ENCODE data around the gene GABRA6. TPM values are rescaled to one million over a fixed set of nuclear protein-coding genes. Genes with fewer than 3 reads are reported as not detected.

The GABRA6 gene
- total RNA-seq, 1 donor from 2014 or later = not detected

- Histone ChIP-seq H3K79me2 (ENCODE audit: low read depth) (no peaks in the 10 kb centered on the region), H3K36me3 (no peaks in the 10 kb centered on the region), H3K4me3 (no peak overlapping the region), H3K9me3 (ENCODE audit: low read depth) (no peaks in the 10 kb centered on the region), H3K27ac (no peak overlapping the region), H3F3A (ENCODE audit: low read depth) (no peaks in the 10 kb centered on the region), H3K27me3 (no peaks in the 10 kb centered on the region), H2AFZ (replicated peaks) (no peak overlapping the region), H3K9ac (no peak overlapping the region), H4K20me1 (ENCODE audit: low read depth) (no peaks in the 10 kb centered on the region), H3K4me2 (no peak overlapping the region), H3K4me1 (no peaks in the 10 kb centered on the region)
- H3K27ac Mint-ChIP-seq = no peak overlapping the region
- no peaks in the 10 kb centered on the region for H3K27me3 Mint-ChIP-seq (ENCODE audit: insufficient read depth, low read depth)
- no peaks in the 10 kb centered on the region for H3K9me3 Mint-ChIP-seq
- no peaks in the 10 kb centered on the region for H3K4me1 Mint-ChIP-seq
- TF ChIP-seq, protein P1, sequence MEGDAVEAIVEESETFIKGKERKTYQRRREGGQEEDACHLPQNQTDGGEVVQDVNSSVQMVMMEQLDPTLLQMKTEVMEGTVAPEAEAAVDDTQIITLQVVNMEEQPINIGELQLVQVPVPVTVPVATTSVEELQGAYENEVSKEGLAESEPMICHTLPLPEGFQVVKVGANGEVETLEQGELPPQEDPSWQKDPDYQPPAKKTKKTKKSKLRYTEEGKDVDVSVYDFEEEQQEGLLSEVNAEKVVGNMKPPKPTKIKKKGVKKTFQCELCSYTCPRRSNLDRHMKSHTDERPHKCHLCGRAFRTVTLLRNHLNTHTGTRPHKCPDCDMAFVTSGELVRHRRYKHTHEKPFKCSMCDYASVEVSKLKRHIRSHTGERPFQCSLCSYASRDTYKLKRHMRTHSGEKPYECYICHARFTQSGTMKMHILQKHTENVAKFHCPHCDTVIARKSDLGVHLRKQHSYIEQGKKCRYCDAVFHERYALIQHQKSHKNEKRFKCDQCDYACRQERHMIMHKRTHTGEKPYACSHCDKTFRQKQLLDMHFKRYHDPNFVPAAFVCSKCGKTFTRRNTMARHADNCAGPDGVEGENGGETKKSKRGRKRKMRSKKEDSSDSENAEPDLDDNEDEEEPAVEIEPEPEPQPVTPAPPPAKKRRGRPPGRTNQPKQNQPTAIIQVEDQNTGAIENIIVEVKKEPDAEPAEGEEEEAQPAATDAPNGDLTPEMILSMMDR (IDR thresholded peaks at IDR 0.05) = no peak
- TF ChIP-seq EZH2 (IDR thresholded peaks at IDR 0.05) = no peak
- TF ChIP-seq EZH2phosphoT487 (IDR thresholded peaks at IDR 0.05) = no peak
- H3K36me3 Mint-ChIP-seq = no peaks in the 10 kb centered on the region
- H3K4me3 Mint-ChIP-seq = no peak overlapping the region
- DNase-seq (ENCODE audit: low spot score) = no peak
These were observed 27.5 kb downstream of the GABRA6 start for GRCh38 chr5:161713042-161713441.

DNA sequence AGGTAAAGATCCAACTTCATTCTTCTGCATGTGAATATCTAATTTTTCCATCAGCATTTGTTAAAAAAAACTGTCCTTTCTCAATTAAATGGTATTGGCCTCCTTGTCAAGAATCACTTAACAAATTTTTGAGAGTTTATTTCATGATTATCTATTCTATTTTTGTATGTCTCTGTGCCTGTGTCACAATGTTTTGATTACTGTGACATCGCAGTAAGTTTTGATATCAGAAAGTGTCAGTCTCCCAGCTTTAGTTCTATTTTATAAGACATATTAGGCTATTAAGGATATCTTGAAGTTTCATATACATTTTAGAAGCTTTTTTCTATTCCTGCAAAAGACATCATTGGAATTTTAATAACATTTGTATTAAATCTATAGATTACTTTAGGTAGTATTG, 33.6 kb downstream of the GABRA6 start:
- no peaks in the 10 kb centered on the region for H3K36me3 Mint-ChIP-seq
- H3K4me3 Mint-ChIP-seq = no peak overlapping the region
- H3K79me2 ChIP-seq (ENCODE audit: low read depth) = no peaks in the 10 kb centered on the region
- H3K27me3 Mint-ChIP-seq (ENCODE audit: insufficient read depth, low read depth) = no peaks in the 10 kb centered on the region
- H3K4me3 ChIP-seq = no peak overlapping the region
- no peaks in the 10 kb centered on the region for H4K20me1 ChIP-seq (ENCODE audit: low read depth)
- no peak for TF ChIP-seq EZH2 (IDR thresholded peaks at IDR 0.05)
- TF ChIP-seq EZH2phosphoT487 (IDR thresholded peaks at IDR 0.05) = no peak
- TF ChIP-seq, protein P1 (IDR thresholded peaks at IDR 0.05) = no peak
- H3K9me3 ChIP-seq (ENCODE audit: low read depth) = no peaks in the 10 kb centered on the region
- H3K4me1 Mint-ChIP-seq = no peaks in the 10 kb centered on the region
- H3K27me3 ChIP-seq = no peaks in the 10 kb centered on the region
- no peaks in the 10 kb centered on the region for H3K9me3 Mint-ChIP-seq
- no peak overlapping the region for H3K9ac ChIP-seq
- H3F3A ChIP-seq (ENCODE audit: low read depth) = no peaks in the 10 kb centered on the region
- no peaks in the 10 kb centered on the region for H3K36me3 ChIP-seq
- no peak overlapping the region for H3K4me2 ChIP-seq
- no peaks in the 10 kb centered on the region for H3K4me1 ChIP-seq
- H3K27ac ChIP-seq = no peak overlapping the region
- no peak overlapping the region for H3K27ac Mint-ChIP-seq
- H2AFZ ChIP-seq (replicated peaks) = no peak overlapping the region
- no peak for DNase-seq (ENCODE audit: low spot score)

DNA sequence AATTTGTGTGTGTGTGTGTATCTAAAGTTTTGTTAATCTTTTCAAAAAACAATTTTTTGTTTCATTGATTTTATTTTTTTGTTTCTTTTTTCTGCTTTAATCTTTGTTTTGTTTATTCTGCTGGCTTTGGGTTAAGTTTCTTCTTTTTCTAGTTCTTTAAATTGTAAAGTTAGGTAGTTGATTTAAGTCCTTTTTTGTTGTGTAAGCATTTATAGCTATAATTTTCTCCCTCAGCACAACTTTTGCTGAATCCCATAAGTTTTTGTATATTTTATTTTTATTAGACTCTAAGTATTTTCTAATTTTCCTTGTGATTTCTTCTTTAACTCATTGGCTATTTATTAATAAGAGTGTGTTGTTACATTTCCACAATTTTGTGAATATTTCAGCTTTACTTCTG, 34.9 kb downstream of the GABRA6 start:
- H3K4me2 ChIP-seq = no peak overlapping the region
- H3F3A ChIP-seq (ENCODE audit: low read depth) = no peaks in the 10 kb centered on the region
- H3K4me3 Mint-ChIP-seq = no peak overlapping the region
- no peaks in the 10 kb centered on the region for H3K27me3 ChIP-seq
- TF ChIP-seq EZH2phosphoT487 (IDR thresholded peaks at IDR 0.05) (no peak), EZH2 (IDR thresholded peaks at IDR 0.05) (no peak)
- TF ChIP-seq, protein P1 (IDR thresholded peaks at IDR 0.05) = no peak
- no peaks in the 10 kb centered on the region for H3K36me3 Mint-ChIP-seq
- DNase-seq (ENCODE audit: low spot score) = no peak
- no peaks in the 10 kb centered on the region for H3K9me3 Mint-ChIP-seq
- H3K27ac ChIP-seq = no peak overlapping the region
- no peak overlapping the region for H3K4me3 ChIP-seq
- no peaks in the 10 kb centered on the region for H4K20me1 ChIP-seq (ENCODE audit: low read depth)
- no peaks in the 10 kb centered on the region for H3K27me3 Mint-ChIP-seq (ENCODE audit: insufficient read depth, low read depth)
- H3K27ac Mint-ChIP-seq = no peak overlapping the region
- no peak overlapping the region for H2AFZ ChIP-seq (replicated peaks)
- H3K79me2 ChIP-seq (ENCODE audit: low read depth) = no peaks in the 10 kb centered on the region
- H3K9ac ChIP-seq = no peak overlapping the region
- no peaks in the 10 kb centered on the region for H3K9me3 ChIP-seq (ENCODE audit: low read depth)
- H3K4me1 ChIP-seq = no peaks in the 10 kb centered on the region
- no peaks in the 10 kb centered on the region for H3K4me1 Mint-ChIP-seq
- H3K36me3 ChIP-seq = no peaks in the 10 kb centered on the region
